DMS153 treated with DMSO at 0.1 percent for 48 hours (cell line): ENCODE measurements around the gene STARD9.

Source experiments
- DNase-seq: peaks from one replicate; lab custom pipeline; 2025; ENCODE audit not compliant: unreplicated experiment; lab: John Stamatoyannopoulos, UW

STARD9 gene

GRCh38 chr15:42727750-42728381, 152.5 kb downstream of the STARD9 start:
- no peak for DNase-seq

GRCh38 chr15:42728560-42728959, 153.2 kb downstream of the STARD9 start:
- no peak for DNase-seq

GRCh38 chr15:42728972-42729371, 153.6 kb downstream of the STARD9 start:
- DNase-seq: no peak

GRCh38 chr15:42729409-42729808, 154.0 kb downstream of the STARD9 start:
- DNase-seq: no peak

GRCh38 chr15:42730135-42730534, 154.7 kb downstream of the STARD9 start:
- DNase-seq: no peak

- no peak for DNase-seq
Observed at GRCh38 chr15:42730536-42730935, 155.1 kb downstream of the STARD9 start.

- no peak for DNase-seq
Observed at GRCh38 chr15:42731461-42731860, 156.1 kb downstream of the STARD9 start.

GRCh38 chr15:42732095-42732827, 156.9 kb downstream of the STARD9 start:
- DNase-seq: no peak

- DNase-seq: no peak
Observed at GRCh38 chr15:42733027-42733426, 157.6 kb downstream of the STARD9 start.

- no peak for DNase-seq
Observed at GRCh38 chr15:42734076-42734672, 158.8 kb downstream of the STARD9 start.

- no peak for DNase-seq
Observed at GRCh38 chr15:42735382-42736165, 160.2 kb downstream of the STARD9 start.

- DNase-seq: no peak
Observed at GRCh38 chr15:42736178-42736792, 160.9 kb downstream of the STARD9 start.

- no peak for DNase-seq
Observed at GRCh38 chr15:42736793-42737528, 161.6 kb downstream of the STARD9 start, which contains the start of gene CDAN1. Gene CDAN1 (minus strand): TSS chr15:42737128. CDS start chr15:42737102, 26 bp downstream.

- DNase-seq: no peak
Observed at GRCh38 chr15:42737529-42738328, 162.3 kb downstream of the STARD9 start.

GRCh38 chr15:42741710-42742109, 166.3 kb downstream of the STARD9 start:
- DNase-seq: no peak

- DNase-seq: no peak
Observed at GRCh38 chr15:42742149-42742548, 166.7 kb downstream of the STARD9 start.

- no peak for DNase-seq
Observed at GRCh38 chr15:42744195-42744594, 168.8 kb downstream of the STARD9 start.

- DNase-seq: no peak
Observed at GRCh38 chr15:42749266-42749665, 173.9 kb downstream of the STARD9 start.

- no peak for DNase-seq
Observed at GRCh38 chr15:42750306-42750705, 174.9 kb downstream of the STARD9 start.
